Lung (tissue), 12 donors: Measurements from ENCODE around the gene TFF1. TPM values are rescaled to one million over a fixed set of nuclear protein-coding genes. Genes with fewer than 3 reads are reported as not detected.

Experiments used
- ATAC-seq: fragments of 200-7000 bp; cut with Tn5 transposase; one replicate; pipeline ENCODE4 v1.9.1; 2020; ENCODE audit warnings: moderate number of reproducible peaks; ENCODE audit not compliant: insufficient read depth, low FRiP score
- DNase-seq, 3 donors: peaks; one replicate each; pipeline ENCODE4 v3.0.0-alpha.2; 2013 to 2017
- H3K27ac ChIP-seq, 2 donors: one replicate each; pipeline ENCODE4 v1.5.1; 2013; ENCODE audit warnings: mild to moderate bottlenecking in 2 of 2, moderate library complexity in 2 of 2, control low read depth in 1 of 2, inconsistent platforms in 1 of 2, low read depth in 1 of 2, low read length in 1 of 2
- H3K27me3 ChIP-seq, 3 donors: one replicate each; pipeline ENCODE4 v1.5.1; 2013; ENCODE audit warnings: low read length in 2 of 3; ENCODE audit not compliant: control insufficient read depth in 3 of 3, insufficient read depth in 3 of 3
- H3K36me3 ChIP-seq, 4 donors: one replicate each; pipeline ENCODE4 v1.5.1; 2013; ENCODE audit warnings: low read length in 4 of 4, mild to moderate bottlenecking in 1 of 4, moderate library complexity in 1 of 4; ENCODE audit not compliant: control insufficient read depth in 4 of 4, insufficient read depth in 4 of 4
- H3K4me1 ChIP-seq, 5 donors: one replicate each; pipeline ENCODE4 v1.5.1; 2013; ENCODE audit warnings: low read length in 5 of 5, mild to moderate bottlenecking in 2 of 5, moderate library complexity in 1 of 5; ENCODE audit not compliant: control insufficient read depth in 5 of 5, insufficient read depth in 5 of 5
- H3K4me3 ChIP-seq: one replicate; pipeline ENCODE4 v1.5.1; 2013; ENCODE audit warnings: mild to moderate bottlenecking, control low read depth, moderate library complexity
- H3K9ac ChIP-seq, 2 donors: one replicate each; pipeline ENCODE4 v1.5.1; 2013; ENCODE audit warnings: low read length in 2 of 2, control low read depth in 1 of 2; ENCODE audit not compliant: insufficient read depth in 1 of 2
- H3K9me3 ChIP-seq, 4 donors: one replicate each; pipeline ENCODE4 v1.5.1; 2013; ENCODE audit warnings: low read length in 3 of 4, mild to moderate bottlenecking in 1 of 4, moderate library complexity in 1 of 4; ENCODE audit not compliant: control insufficient read depth in 4 of 4, insufficient read depth in 3 of 4
- CTCF ChIP-seq: IDR thresholded peaks from 2 replicates; pipeline ENCODE4 v1.5.1; 2012; ENCODE audit warnings: mild to moderate bottlenecking; ENCODE audit errors: control extremely low read depth, extremely low read depth
- WGBS, 2 donors: extraction: QIAGEN DNeasy Blood & Tissue Kit; methylation state at CpG; one replicate each; pipeline ENCODE4 v1.1.7; 2013; 5-methylcytosine and 5-hydroxymethylcytosine counted together
- polyA plus RNA-seq, 2 donors: library from polyadenylated mRNA; stranded (reverse); fragments of 200-250 nt; gene quantifications; one replicate each; pipeline ENCODE4 v1.2.1, GENCODE V29; 2013
- total RNA-seq, 2 donors: library from RNA; depleted of rRNA in 1 of 2; stranded (reverse); fragments of >200 nt in 1 of 2; gene quantifications; one replicate each; pipeline ENCODE4 v1.2.1, GENCODE V29; 2014 to 2021
- donor health status: control.
- donor health status: control.
- donor health status: Bipolar disorder and iron deficiency.
- donor health status: healthy.
- donor health status: DM: yes; HTN: yes; CAD: no.

TFF1 gene
- total and polyA plus RNA-seq, 4 donors = 0.83 to 3.8 (median 1.2) TPM; not detected in 1

GRCh38 chr21:42360317-42360716, 6.0 kb downstream of the TFF1 start:
- WGBS, 2 donors = 73 to 81% methylated on average over 2 of the region's 2 CpGs
- ATAC-seq = no peak
- H3K27me3 ChIP-seq = peaks cover 0 to 8% (median 3%) of the 10 kb centered on the region in 3 donors
- DNase-seq = no peak
- H3K9ac ChIP-seq = no peak overlapping the region
- TF ChIP-seq CTCF = no peak
- H3K9me3 ChIP-seq = peaks cover 0 to 15% (median 2%) of the 10 kb centered on the region in 4 donors
- H3K36me3 ChIP-seq = no peaks in the 10 kb centered on the region
- no peak overlapping the region for H3K27ac ChIP-seq
- H3K4me1 ChIP-seq = no peaks in the 10 kb centered on the region
- H3K4me3 ChIP-seq = no peak overlapping the region

GRCh38 chr21:42358937-42359336, 7.4 kb downstream of the TFF1 start:
- no peak for TF ChIP-seq CTCF
- no peaks in the 10 kb centered on the region for H3K36me3 ChIP-seq

GRCh38 chr21:42358261-42358660, 8.1 kb downstream of the TFF1 start:
- no peak for ATAC-seq
- Histone ChIP-seq H3K27ac (no peak overlapping the region), H3K9ac (no peak overlapping the region), H3K36me3 (no peaks in the 10 kb centered on the region), H3K27me3 (peaks cover 0 to 8% (median 2%) of the 10 kb centered on the region in 3 donors), H3K9me3 (peaks cover 0 to 15% (median 2%) of the 10 kb centered on the region in 4 donors), H3K4me1 (no peaks in the 10 kb centered on the region), H3K4me3 (no peak overlapping the region)
- no peak for DNase-seq
- no peak for TF ChIP-seq CTCF
- 94 to 95% methylated on average over 12 of the region's 12 CpGs for WGBS, 2 donors

More at GRCh38 chr21:42358937-42359336, 7.4 kb downstream of the TFF1 start:
- ATAC-seq = no peak
- Histone ChIP-seq H3K4me3 (no peak overlapping the region), H3K9me3 (peaks cover 0 to 15% (median 2%) of the 10 kb centered on the region in 4 donors), H3K27ac (no peak overlapping the region), H3K27me3 (peaks cover 0 to 8% (median 3%) of the 10 kb centered on the region in 3 donors), H3K4me1 (no peaks in the 10 kb centered on the region), H3K9ac (no peak overlapping the region)
- DNase-seq = no peak
- WGBS, 2 donors = 88 to 93% methylated on average over 13 of the region's 13 CpGs

GRCh38 chr21:42357307-42357706, 9.0 kb downstream of the TFF1 start:
- no peak overlapping the region for H3K4me3 ChIP-seq
- WGBS, 2 donors = 67 to 69% methylated on average over 3 of the region's 3 CpGs
- TF ChIP-seq CTCF = no peak
- no peaks in the 10 kb centered on the region for H3K36me3 ChIP-seq
- no peaks in the 10 kb centered on the region for H3K4me1 ChIP-seq
- H3K9me3 ChIP-seq = peaks cover 0 to 15% (median 2%) of the 10 kb centered on the region in 4 donors
- ATAC-seq = no peak
- H3K27ac ChIP-seq = no peak overlapping the region
- peaks cover 0 to 3% (median 0%) of the 10 kb centered on the region in 3 donors for H3K27me3 ChIP-seq
- no peak for DNase-seq
- no peak overlapping the region for H3K9ac ChIP-seq
